ENCODE measurements around the gene GNPDA2.
"Not testable (repeated sequence)": the region's sequence is repeated elsewhere in the genome, so short reads cannot be mapped to it uniquely, and the experiment has no call there.

The GNPDA2 gene

DNA sequence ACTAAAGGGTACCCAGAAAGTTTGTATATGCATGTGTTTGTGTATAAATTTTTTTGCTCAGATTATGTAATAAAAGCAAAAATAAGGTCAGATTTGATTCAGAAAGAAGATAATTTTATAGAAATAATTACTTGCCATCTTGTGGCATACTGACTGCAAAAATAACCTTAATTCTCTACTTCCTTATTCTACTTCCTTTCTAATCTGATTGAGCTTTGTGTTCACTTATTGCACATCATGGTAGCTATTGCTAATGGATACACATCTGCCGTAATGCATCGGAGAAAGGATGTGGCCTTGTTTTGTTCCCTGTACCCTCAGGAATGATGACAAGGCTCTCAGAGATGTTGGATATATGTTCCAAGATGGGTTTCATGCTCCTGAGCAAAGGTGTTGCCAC is 10.5 kb upstream of the GNPDA2 start:
- no peaks in the 10 kb centered on the region for H3K9me3 ChIP-seq (ENCODE audit: control insufficient read depth in 5 of 5, low read length in 5 of 5)
- H3K4me3 ChIP-seq (ENCODE audit: low read depth in 1 of 5, low read length in 5 of 5) = no peak overlapping the region
- H3K27ac ChIP-seq (ENCODE audit: low read depth, low read length) = no peak overlapping the region
- no peak overlapping the region for H3K9ac ChIP-seq (ENCODE audit: low read length in 5 of 5)
- H3K27me3 ChIP-seq (ENCODE audit: control insufficient read depth in 5 of 5, insufficient read depth in 4 of 5, low read length in 5 of 5) = peaks cover 0 to 5% (median 0%) of the 10 kb centered on the region in 5 donors
- no peaks in the 10 kb centered on the region for H3K4me1 ChIP-seq (ENCODE audit: control insufficient read depth in 5 of 5, insufficient read depth in 5 of 5, low read length in 5 of 5)
- H3K36me3 ChIP-seq (ENCODE audit: control insufficient read depth in 5 of 5, insufficient read depth in 5 of 5, low read length in 5 of 5) = no peaks in the 10 kb centered on the region

DNA sequence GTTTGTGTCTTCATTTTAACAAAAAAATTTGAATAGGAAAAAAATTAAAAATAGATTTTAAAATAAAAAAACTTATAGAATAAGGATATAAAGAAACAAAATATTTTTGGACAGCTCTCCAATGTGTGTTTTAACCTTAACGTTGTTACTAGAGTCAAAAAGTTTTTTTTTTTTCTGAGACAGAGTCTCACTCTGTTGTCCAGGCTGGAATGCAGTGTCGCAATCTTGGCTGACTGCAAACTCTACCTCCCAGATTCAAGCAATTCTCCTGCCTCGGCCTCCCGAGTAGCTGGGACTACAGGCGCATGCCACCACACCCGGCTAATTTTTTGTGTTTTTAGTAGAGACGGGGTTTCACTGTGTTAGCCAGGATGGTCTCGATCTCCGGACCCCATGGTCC is 2.3 kb upstream of the GNPDA2 start:
- not testable (repeated sequence) for H3K27ac ChIP-seq (ENCODE audit: low read depth, low read length); H3K27me3 ChIP-seq (ENCODE audit: control insufficient read depth in 5 of 5, insufficient read depth in 4 of 5, low read length in 5 of 5); H3K9me3 ChIP-seq (ENCODE audit: control insufficient read depth in 5 of 5, low read length in 5 of 5); H3K4me3 ChIP-seq (ENCODE audit: low read depth in 1 of 5, low read length in 5 of 5); H3K9ac ChIP-seq (ENCODE audit: low read length in 5 of 5); H3K36me3 ChIP-seq (ENCODE audit: control insufficient read depth in 5 of 5, insufficient read depth in 5 of 5, low read length in 5 of 5)
- H3K4me1 ChIP-seq (ENCODE audit: control insufficient read depth in 5 of 5, insufficient read depth in 5 of 5, low read length in 5 of 5) = peaks cover 0 to 23% (median 20%) of the 10 kb centered on the region in 5 donors

GRCh38 chr4:44727471-44727870 is 1.1 kb upstream of the GNPDA2 start:
- H3K36me3 ChIP-seq (ENCODE audit: control insufficient read depth in 5 of 5, insufficient read depth in 5 of 5, low read length in 5 of 5) = no peaks in the 10 kb centered on the region
- no peaks in the 10 kb centered on the region for H3K9me3 ChIP-seq (ENCODE audit: control insufficient read depth in 5 of 5, low read length in 5 of 5)
- H3K27ac ChIP-seq (ENCODE audit: low read depth, low read length) = no peak overlapping the region
- no peaks in the 10 kb centered on the region for H3K27me3 ChIP-seq (ENCODE audit: control insufficient read depth in 5 of 5, insufficient read depth in 4 of 5, low read length in 5 of 5)
- no peak overlapping the region for H3K9ac ChIP-seq (ENCODE audit: low read length in 5 of 5)
- peak overlapping the region in 1 of 5 donors; percentile 92 for H3K4me3 ChIP-seq (ENCODE audit: low read depth in 1 of 5, low read length in 5 of 5)
- H3K4me1 ChIP-seq (ENCODE audit: control insufficient read depth in 5 of 5, insufficient read depth in 5 of 5, low read length in 5 of 5) = peaks cover 0 to 23% (median 20%) of the 10 kb centered on the region in 5 donors

DNA sequence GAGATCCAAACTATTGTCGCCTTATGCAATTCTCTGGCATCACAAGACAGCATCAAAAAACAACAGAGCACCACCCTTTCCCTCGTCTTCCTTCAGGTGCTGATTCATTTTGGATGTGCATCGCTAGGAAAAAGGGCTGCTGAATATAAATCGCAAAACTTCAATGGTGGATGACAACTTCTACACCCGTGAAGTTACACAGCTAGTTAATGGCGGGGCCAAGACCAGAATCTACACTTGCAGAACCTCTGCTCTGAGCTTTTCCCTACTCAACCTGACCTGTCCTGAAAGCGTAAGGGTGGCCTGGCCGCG is 674 bp downstream of the GNPDA2 start:
- Histone ChIP-seq H3K27ac (ENCODE audit: low read depth, low read length) (peak overlapping the region; percentile 80), H3K4me1 (ENCODE audit: control insufficient read depth in 5 of 5, insufficient read depth in 5 of 5, low read length in 5 of 5) (peaks cover 0 to 23% (median 20%) of the 10 kb centered on the region in 5 donors), H3K9me3 (ENCODE audit: control insufficient read depth in 5 of 5, low read length in 5 of 5) (no peaks in the 10 kb centered on the region), H3K9ac (ENCODE audit: low read length in 5 of 5) (peak overlapping the region; percentile 50 to 96 (median 80)), H3K27me3 (ENCODE audit: control insufficient read depth in 5 of 5, insufficient read depth in 4 of 5, low read length in 5 of 5) (no peaks in the 10 kb centered on the region), H3K4me3 (ENCODE audit: low read depth in 1 of 5, low read length in 5 of 5) (peak overlapping the region; percentile 76 to 94 (median 92)), H3K36me3 (ENCODE audit: control insufficient read depth in 5 of 5, insufficient read depth in 5 of 5, low read length in 5 of 5) (no peaks in the 10 kb centered on the region)

DNA sequence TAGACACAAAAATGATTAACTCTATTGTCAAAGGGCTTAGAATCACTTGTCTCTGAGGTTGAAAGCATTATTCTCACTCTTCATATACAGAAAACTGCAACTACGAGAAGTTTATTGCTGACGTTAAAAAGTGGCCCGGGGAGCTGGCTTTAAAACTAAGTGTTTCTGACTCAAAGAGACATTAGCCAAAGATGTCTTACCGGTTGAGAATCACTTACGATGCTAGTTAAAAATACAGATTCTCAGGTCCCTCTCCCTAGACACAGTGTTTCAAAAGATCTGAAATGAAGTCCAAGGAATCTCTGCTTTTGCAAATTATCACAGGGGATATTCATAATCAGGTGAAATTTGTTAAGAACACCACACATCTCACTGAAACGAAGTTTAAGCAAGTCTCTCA is 1.2 kb downstream of the GNPDA2 start:
- H3K27me3 ChIP-seq (ENCODE audit: control insufficient read depth in 5 of 5, insufficient read depth in 4 of 5, low read length in 5 of 5) = no peaks in the 10 kb centered on the region
- H3K4me3 ChIP-seq (ENCODE audit: low read depth in 1 of 5, low read length in 5 of 5) = peak overlapping the region; percentile 76 to 94 (median 92)
- H3K4me1 ChIP-seq (ENCODE audit: control insufficient read depth in 5 of 5, insufficient read depth in 5 of 5, low read length in 5 of 5) = peaks cover 0 to 23% (median 20%) of the 10 kb centered on the region in 5 donors
- H3K36me3 ChIP-seq (ENCODE audit: control insufficient read depth in 5 of 5, insufficient read depth in 5 of 5, low read length in 5 of 5) = no peaks in the 10 kb centered on the region
- peak overlapping the region in 4 of 5 donors; percentile 16 to 87 (median 71) for H3K9ac ChIP-seq (ENCODE audit: low read length in 5 of 5)
- H3K27ac ChIP-seq (ENCODE audit: low read depth, low read length) = peak overlapping the region; percentile 80
- H3K9me3 ChIP-seq (ENCODE audit: control insufficient read depth in 5 of 5, low read length in 5 of 5) = no peaks in the 10 kb centered on the region

DNA sequence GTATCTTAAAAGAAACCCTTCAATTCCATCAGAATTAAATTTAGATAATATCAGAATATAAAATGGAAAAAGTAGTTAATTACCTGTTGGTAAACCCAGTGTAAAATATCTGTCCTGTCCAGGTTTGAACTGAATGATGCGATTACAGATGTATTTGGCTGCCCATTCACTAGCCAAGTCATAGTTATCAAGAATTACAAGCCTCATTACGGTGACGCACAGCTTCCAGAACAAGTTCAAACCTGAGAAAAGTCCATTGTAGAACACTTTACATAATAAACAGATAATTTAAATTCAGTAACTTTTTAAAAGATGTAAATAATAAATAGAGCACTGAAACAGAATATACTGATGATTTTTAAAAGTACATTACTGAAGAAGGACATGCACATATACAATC is 4.4 kb downstream of the GNPDA2 start:
- H3K36me3 ChIP-seq (ENCODE audit: control insufficient read depth in 5 of 5, insufficient read depth in 5 of 5, low read length in 5 of 5) = no peaks in the 10 kb centered on the region
- H3K27me3 ChIP-seq (ENCODE audit: control insufficient read depth in 5 of 5, insufficient read depth in 4 of 5, low read length in 5 of 5) = no peaks in the 10 kb centered on the region
- no peak overlapping the region for H3K9ac ChIP-seq (ENCODE audit: low read length in 5 of 5)
- H3K4me1 ChIP-seq (ENCODE audit: control insufficient read depth in 5 of 5, insufficient read depth in 5 of 5, low read length in 5 of 5) = peaks cover 0 to 20% (median 18%) of the 10 kb centered on the region in 5 donors
- H3K4me3 ChIP-seq (ENCODE audit: low read depth in 1 of 5, low read length in 5 of 5) = no peak overlapping the region
- no peaks in the 10 kb centered on the region for H3K9me3 ChIP-seq (ENCODE audit: control insufficient read depth in 5 of 5, low read length in 5 of 5)
- no peak overlapping the region for H3K27ac ChIP-seq (ENCODE audit: low read depth, low read length)

- no peaks in the 10 kb centered on the region for H3K9me3 ChIP-seq (ENCODE audit: control insufficient read depth in 5 of 5, low read length in 5 of 5)
- H3K27ac ChIP-seq (ENCODE audit: low read depth, low read length) = no peak overlapping the region
- no peak overlapping the region for H3K9ac ChIP-seq (ENCODE audit: low read length in 5 of 5)
- no peak overlapping the region for H3K4me3 ChIP-seq (ENCODE audit: low read depth in 1 of 5, low read length in 5 of 5)
- H3K36me3 ChIP-seq (ENCODE audit: control insufficient read depth in 5 of 5, insufficient read depth in 5 of 5, low read length in 5 of 5) = no peaks in the 10 kb centered on the region
- H3K27me3 ChIP-seq (ENCODE audit: control insufficient read depth in 5 of 5, insufficient read depth in 4 of 5, low read length in 5 of 5) = no peaks in the 10 kb centered on the region
- peaks cover 0 to 8% (median 7%) of the 10 kb centered on the region in 5 donors for H3K4me1 ChIP-seq (ENCODE audit: control insufficient read depth in 5 of 5, insufficient read depth in 5 of 5, low read length in 5 of 5)
Observed at GRCh38 chr4:44720371-44720770, 6.0 kb downstream of the GNPDA2 start.

- Histone ChIP-seq H3K4me3 (ENCODE audit: low read depth in 1 of 5, low read length in 5 of 5) (no peak overlapping the region), H3K36me3 (ENCODE audit: control insufficient read depth in 5 of 5, insufficient read depth in 5 of 5, low read length in 5 of 5) (peaks cover 0 to 3% (median 0%) of the 10 kb centered on the region in 5 donors), H3K9me3 (ENCODE audit: control insufficient read depth in 5 of 5, low read length in 5 of 5) (no peaks in the 10 kb centered on the region), H3K9ac (ENCODE audit: low read length in 5 of 5) (no peak overlapping the region), H3K4me1 (ENCODE audit: control insufficient read depth in 5 of 5, insufficient read depth in 5 of 5, low read length in 5 of 5) (peaks cover 0 to 8% (median 4%) of the 10 kb centered on the region in 5 donors), H3K27ac (ENCODE audit: low read depth, low read length) (no peak overlapping the region), H3K27me3 (ENCODE audit: control insufficient read depth in 5 of 5, insufficient read depth in 4 of 5, low read length in 5 of 5) (no peaks in the 10 kb centered on the region)
Observed at GRCh38 chr4:44716597-44716996, 9.8 kb downstream of the GNPDA2 start.

DNA sequence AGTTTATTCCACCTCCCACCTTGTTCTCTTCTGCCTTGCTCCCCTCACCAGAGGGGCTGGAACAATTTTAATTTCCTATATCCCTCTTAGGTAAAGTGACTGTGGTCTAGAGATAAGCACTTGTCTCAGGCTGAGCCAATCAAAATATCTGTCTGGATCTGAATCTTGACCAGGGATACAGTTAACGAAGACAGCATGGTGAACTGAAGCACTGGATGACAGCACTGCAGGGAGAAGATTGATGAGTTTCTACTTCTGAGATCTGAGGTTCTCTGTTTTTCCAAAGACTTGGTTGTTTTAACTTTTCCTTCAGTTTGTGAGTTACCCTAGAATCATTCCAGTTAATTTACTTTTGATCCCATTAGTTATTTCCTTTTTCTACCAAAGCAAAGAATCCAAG is 13.2 kb downstream of the GNPDA2 start:
- H3K27me3 ChIP-seq (ENCODE audit: control insufficient read depth in 5 of 5, insufficient read depth in 4 of 5, low read length in 5 of 5) = no peaks in the 10 kb centered on the region
- peaks cover 0 to 8% (median 4%) of the 10 kb centered on the region in 5 donors for H3K4me1 ChIP-seq (ENCODE audit: control insufficient read depth in 5 of 5, insufficient read depth in 5 of 5, low read length in 5 of 5)
- H3K36me3 ChIP-seq (ENCODE audit: control insufficient read depth in 5 of 5, insufficient read depth in 5 of 5, low read length in 5 of 5) = peaks cover 0 to 11% (median 2%) of the 10 kb centered on the region in 5 donors
- no peak overlapping the region for H3K27ac ChIP-seq (ENCODE audit: low read depth, low read length)
- no peak overlapping the region for H3K4me3 ChIP-seq (ENCODE audit: low read depth in 1 of 5, low read length in 5 of 5)
- H3K9me3 ChIP-seq (ENCODE audit: control insufficient read depth in 5 of 5, low read length in 5 of 5) = no peaks in the 10 kb centered on the region
- no peak overlapping the region for H3K9ac ChIP-seq (ENCODE audit: low read length in 5 of 5)

GRCh38 chr4:44704673-44705072 is 21.7 kb downstream of the GNPDA2 start:
- no peaks in the 10 kb centered on the region for H3K9me3 ChIP-seq (ENCODE audit: control insufficient read depth in 5 of 5, low read length in 5 of 5)
- H3K4me3 ChIP-seq (ENCODE audit: low read depth in 1 of 5, low read length in 5 of 5) = no peak overlapping the region
- no peak overlapping the region for H3K27ac ChIP-seq (ENCODE audit: low read depth, low read length)
- H3K9ac ChIP-seq (ENCODE audit: low read length in 5 of 5) = no peak overlapping the region
- peaks cover 31 to 72% (median 42%) of the 10 kb centered on the region in 5 donors for H3K36me3 ChIP-seq (ENCODE audit: control insufficient read depth in 5 of 5, insufficient read depth in 5 of 5, low read length in 5 of 5)
- no peaks in the 10 kb centered on the region for H3K27me3 ChIP-seq (ENCODE audit: control insufficient read depth in 5 of 5, insufficient read depth in 4 of 5, low read length in 5 of 5)
- H3K4me1 ChIP-seq (ENCODE audit: control insufficient read depth in 5 of 5, insufficient read depth in 5 of 5, low read length in 5 of 5) = no peaks in the 10 kb centered on the region

DNA sequence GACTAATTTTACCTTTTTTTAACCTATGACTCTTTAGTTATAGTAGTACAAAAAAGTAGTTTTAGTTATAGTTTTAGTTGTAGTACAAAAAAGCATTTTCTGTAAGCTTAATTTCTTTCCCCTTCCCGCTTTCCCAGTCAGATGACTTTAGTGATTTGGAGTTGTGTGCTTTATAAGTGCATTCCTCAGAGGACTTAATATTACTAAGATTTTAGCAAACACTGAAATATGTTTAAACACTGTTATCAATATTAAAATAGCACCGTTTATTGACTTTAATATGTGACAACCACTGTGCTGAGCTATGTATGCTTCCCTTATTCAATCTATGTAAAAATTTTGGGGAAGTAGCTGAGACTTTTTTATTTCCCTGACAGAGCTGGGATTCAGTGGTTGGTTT is 25.3 kb downstream of the GNPDA2 start:
- no peaks in the 10 kb centered on the region for H3K27me3 ChIP-seq (ENCODE audit: control insufficient read depth in 5 of 5, insufficient read depth in 4 of 5, low read length in 5 of 5)
- H3K4me3 ChIP-seq (ENCODE audit: low read depth in 1 of 5, low read length in 5 of 5) = no peak overlapping the region
- no peak overlapping the region for H3K9ac ChIP-seq (ENCODE audit: low read length in 5 of 5)
- H3K9me3 ChIP-seq (ENCODE audit: control insufficient read depth in 5 of 5, low read length in 5 of 5) = no peaks in the 10 kb centered on the region
- H3K27ac ChIP-seq (ENCODE audit: low read depth, low read length) = no peak overlapping the region
- peaks cover 38 to 81% (median 50%) of the 10 kb centered on the region in 5 donors for H3K36me3 ChIP-seq (ENCODE audit: control insufficient read depth in 5 of 5, insufficient read depth in 5 of 5, low read length in 5 of 5)
- H3K4me1 ChIP-seq (ENCODE audit: control insufficient read depth in 5 of 5, insufficient read depth in 5 of 5, low read length in 5 of 5) = no peaks in the 10 kb centered on the region
